ENCODE measurements around the gene RAB4A. TPM values are rescaled to one million over a fixed set of nuclear protein-coding genes. Genes with fewer than 3 reads are reported as not detected.

Gene RAB4A
- total and polyA plus RNA-seq, 10 of the 15 experiments (the other 5 are each of a cell fraction or from before 2014, with no cell fraction given) = 4.0 to 35.8 (median 17.7) TPM

GRCh38 chr1:229352975-229353374, 82.1 kb downstream of the RAB4A start (continued):
- TF ChIP-seq TAF1 (IDR thresholded peaks at IDR 0.05; ENCODE audit: borderline replicate concordance, low read depth, low read length) (no peak), NRF1 (conservative IDR thresholded peaks at IDR 0.05; ENCODE audit: low read depth, low read length) (no peak), GATAD2B (conservative IDR thresholded peaks at IDR 0.05; ENCODE audit: low read depth) (no peak), TBL1XR1 (IDR thresholded peaks at IDR 0.05; ENCODE audit: low read depth, low read length) (no peak), CHD2 (IDR thresholded peaks at IDR 0.05; ENCODE audit: borderline replicate concordance, low read depth, low read length) (no peak)

- H3K4me3 ChIP-seq = no peak overlapping the region
- ChIA-PET POLR2A (no interaction called here), SMC1A (ENCODE audit: uncharacterized antibody, unreplicated experiment) (interaction anchor here (0.6 to 1.1 kb wide), 2 partner anchors 9 to 118 kb away, joined by 3 read pairs; no protein-coding TSS in a partner anchor), RAD21 (ENCODE audit: unreplicated experiment) (no interaction called here), CTCF (interaction anchor here (1.3 kb wide), 1 partner anchor 76 kb away, joined by 4 read pairs; no protein-coding TSS in a partner anchor)
- H3K9me3 ChIP-seq (replicated peaks; ENCODE audit: control insufficient read depth, insufficient read depth, low read length) = peaks cover 6% of the 10 kb centered on the region
- intact Hi-C loops (cut with micrococcal nuclease; ENCODE audit: unreplicated experiment) (no loop called here), in situ Hi-C loops (cut with MboI) (no loop called here)
- no peak overlapping the region for H3K4me2 ChIP-seq (ENCODE audit: control insufficient read depth, insufficient read depth)
- H4K20me1 ChIP-seq (ENCODE audit: control insufficient read depth, insufficient read depth) = no peaks in the 10 kb centered on the region
- FAIRE-seq (no peak), ATAC-seq (no peak), DNase-seq (ENCODE audit: low read depth, low spot score) (no peak)
- H3K27ac ChIP-seq (ENCODE audit: control insufficient read depth, insufficient read depth) = no peak overlapping the region
- peaks cover 0 to 2% of the 10 kb centered on the region in 2 experiments; a peak in 1 of 4 replicates for H3K27me3 ChIP-seq (replicated peaks in 1 of 2; ENCODE audit: control insufficient read depth in 2 of 2, insufficient read depth in 2 of 2, low read length in 1 of 2)
- H3K36me3 ChIP-seq (ENCODE audit: control insufficient read depth in 2 of 2, insufficient read depth in 2 of 2, low read length in 1 of 2) = no peaks in the 10 kb centered on the region
- H3K79me2 ChIP-seq (ENCODE audit: control insufficient read depth, insufficient read depth, low read length) = no peaks in the 10 kb centered on the region
- no peak for TF ChIP-seq CBX3 (IDR thresholded peaks at IDR 0.05; ENCODE audit: borderline replicate concordance, low read depth)
- TF ChIP-seq NFXL1 (IDR thresholded peaks at IDR 0.05; ENCODE audit: borderline replicate concordance) = no peak
- no peak for TF ChIP-seq DPF2 (IDR thresholded peaks at IDR 0.05)
- TF ChIP-seq E4F1 (IDR thresholded peaks at IDR 0.05; ENCODE audit: borderline replicate concordance, partially characterized antibody) = no peak
- no peak for TF ChIP-seq IKZF1 (conservative IDR thresholded peaks at IDR 0.05)
- TF ChIP-seq PAX8 (IDR thresholded peaks at IDR 0.05) = no peak
- TF ChIP-seq CEBPB (IDR thresholded peaks at IDR 0.05; ENCODE audit: borderline replicate concordance in 1 of 2, low read depth in 2 of 2, low read length in 2 of 2) = no peak
- TF ChIP-seq BHLHE40 (IDR thresholded peaks at IDR 0.05; ENCODE audit: borderline replicate concordance in 1 of 2, low read depth in 2 of 2, low read length in 1 of 2) = no peak
- TF ChIP-seq CHD2 (IDR thresholded peaks at IDR 0.05; ENCODE audit: borderline replicate concordance, low read depth, low read length) = no peak
- no TSS peak for BruUV-seq (replicated peaks)
- H3K4me1 ChIP-seq (ENCODE audit: control insufficient read depth, insufficient read depth, low read length) = no peaks in the 10 kb centered on the region
- H3K9ac ChIP-seq (ENCODE audit: control insufficient read depth, insufficient read depth, low read length) = no peak overlapping the region
- H2AFZ ChIP-seq (ENCODE audit: control insufficient read depth, low read depth, low read length) = no peak overlapping the region
Measured at GRCh38 chr1:229354226-229354625, 83.3 kb downstream of the RAB4A start.

Other genes starting within 250 kb of the RAB4A start
- gene CCSAP, start 71.9 kb downstream of the RAB4A start, total RNA-seq (2014; rRNA removed) = 2.6 and 3.3 TPM in 2 replicates
- gene CCSAP, start 71.9 kb downstream of the RAB4A start, total RNA-seq (2014; rRNA removed; fragmentation: Illumina TruSeq; extraction: Trizol) = 3.3 and 3.4 TPM in 2 replicates
- 2.8 and 3.0 TPM in 2 replicates for gene CCSAP, start 71.9 kb downstream of the RAB4A start, total RNA-seq (2021)
- gene CCSAP, start 71.9 kb downstream of the RAB4A start, polyA plus RNA-seq (2011; rRNA removed) = 3.2 and 5.5 TPM in 2 replicates
- gene CCSAP, start 71.9 kb downstream of the RAB4A start, polyA plus RNA-seq (2014; fragmentation: Illumina TruSeq; extraction: Trizol) = 2.9 and 3.5 TPM in 2 replicates
- gene CCSAP, start 71.9 kb downstream of the RAB4A start, polyA plus RNA-seq (2014; fragmentation: Nextera tagmentation; extraction: Ambion mirVana) = 1 to 10 TPM in 1 of 2 experiments, under 1 TPM in 1; 0.75 to 1.4 TPM
- 1.2 and 1.8 TPM in 2 replicates for gene CCSAP, start 71.9 kb downstream of the RAB4A start, polyA plus RNA-seq (2014; rRNA removed)
- 1 to 10 TPM; 2.8 to 2.9 TPM for gene CCSAP, start 71.9 kb downstream of the RAB4A start, polyA plus RNA-seq (2016; fragmentation: Nextera tagmentation; extraction: Ambion mirVana)
- gene ACTA1, start 163.0 kb downstream of the RAB4A start, total RNA-seq (2014; rRNA removed) = not detected in 2 replicates
- not detected in 2 replicates for gene ACTA1, start 163.0 kb downstream of the RAB4A start, total RNA-seq (2014; rRNA removed; fragmentation: Illumina TruSeq; extraction: Trizol)
- gene ACTA1, start 163.0 kb downstream of the RAB4A start, total RNA-seq (2021) = not detected in 2 replicates
- gene ACTA1, start 163.0 kb downstream of the RAB4A start, polyA plus RNA-seq (2011; rRNA removed) = 0.05 TPM in 1 of 2 replicates, not detected in the other
- not detected in 2 replicates for gene ACTA1, start 163.0 kb downstream of the RAB4A start, polyA plus RNA-seq (2014; fragmentation: Illumina TruSeq; extraction: Trizol)
- gene ACTA1, start 163.0 kb downstream of the RAB4A start, polyA plus RNA-seq (2014; fragmentation: Nextera tagmentation; extraction: Ambion mirVana) = not detected
- gene ACTA1, start 163.0 kb downstream of the RAB4A start, polyA plus RNA-seq (2014; rRNA removed) = 0.35 TPM in 1 of 2 replicates, not detected in the other
- under 1 TPM in 1 of 2 experiments, not detected in 1; 0.12 TPM for gene ACTA1, start 163.0 kb downstream of the RAB4A start, polyA plus RNA-seq (2016; fragmentation: Nextera tagmentation; extraction: Ambion mirVana)
- 32.1 and 33.4 TPM in 2 replicates for gene NUP133, start 237.2 kb downstream of the RAB4A start, total RNA-seq (2014; rRNA removed)
- gene NUP133, start 237.2 kb downstream of the RAB4A start, total RNA-seq (2014; rRNA removed; fragmentation: Illumina TruSeq; extraction: Trizol) = 33.1 and 36.4 TPM in 2 replicates
- gene NUP133, start 237.2 kb downstream of the RAB4A start, total RNA-seq (2021) = 45.4 and 46.0 TPM in 2 replicates
- 24.2 and 26.9 TPM in 2 replicates for gene NUP133, start 237.2 kb downstream of the RAB4A start, polyA plus RNA-seq (2011; rRNA removed)
- 24.1 and 35.4 TPM in 2 replicates for gene NUP133, start 237.2 kb downstream of the RAB4A start, polyA plus RNA-seq (2014; fragmentation: Illumina TruSeq; extraction: Trizol)
- 10 to 100 TPM; 10.9 to 24.3 TPM for gene NUP133, start 237.2 kb downstream of the RAB4A start, polyA plus RNA-seq (2014; fragmentation: Nextera tagmentation; extraction: Ambion mirVana)
- gene NUP133, start 237.2 kb downstream of the RAB4A start, polyA plus RNA-seq (2014; rRNA removed) = 26.7 and 31.6 TPM in 2 replicates
- gene NUP133, start 237.2 kb downstream of the RAB4A start, polyA plus RNA-seq (2016; fragmentation: Nextera tagmentation; extraction: Ambion mirVana) = 10 to 100 TPM; 26.9 to 34.5 TPM